Hepatocyte (in vitro differentiated cells): ENCODE data around the gene CELA3A.

Experiments used
- CTCF ChIP-seq: fragments of 200-600 bp; sonication (generic); IDR thresholded peaks from 2 replicates; pipeline ENCODE4 v1.5.1; 2016; ENCODE audit warnings: antibody characterized with exemption, mild to moderate bottlenecking; ENCODE audit not compliant: poor library complexity
- EZH2 ChIP-seq: fragments of 200-600 bp; sonication (generic); IDR thresholded peaks from 2 replicates; pipeline ENCODE4 v1.6.1; 2016; ENCODE audit warnings: antibody characterized with exemption, mild to moderate bottlenecking, borderline replicate concordance

GRCh38 chr1:22039594-22040285 is 38.3 kb downstream of the CELA3A start:
- no peak for TF ChIP-seq CTCF
- TF ChIP-seq EZH2 = no peak
